ENCODE results near the gene FLRT1.
A peak's percentile ranks its signal among the peaks of the same experiment; 100 is the strongest.

The FLRT1 gene

GRCh38 chr11:64035576-64035975, at the start of gene FLRT1:
FLRT1 (plus strand) TSS chr11:64035931; CDS start chr11:64116268, 80,337 bp downstream.
- DNase-seq (ENCODE audit: low read depth): no peak

GRCh38 chr11:63986156-63986931, 49.4 kb upstream of the FLRT1 start, which contains the start of gene OTUB1:
OTUB1 (plus strand) TSS chr11:63986438; CDS start chr11:63986457, 19 bp downstream.
- peak; percentile 89 for DNase-seq (ENCODE audit: low read depth)

GRCh38 chr11:63986932-63987513, 48.7 kb upstream of the FLRT1 start:
- no peak for DNase-seq (ENCODE audit: low read depth)

- no peak for DNase-seq (ENCODE audit: low read depth)
These were observed 44.2 kb upstream of the FLRT1 start for GRCh38 chr11:63991558-63991957.

- DNase-seq (ENCODE audit: low read depth): no peak
These were observed 42.6 kb upstream of the FLRT1 start for GRCh38 chr11:63993100-63993499.

- DNase-seq (ENCODE audit: low read depth): no peak
These were observed 41.7 kb upstream of the FLRT1 start for GRCh38 chr11:63993993-63994392.

GRCh38 chr11:63996512-63996911, 39.2 kb upstream of the FLRT1 start:
- DNase-seq (ENCODE audit: low read depth): no peak

- no peak for DNase-seq (ENCODE audit: low read depth)
These were observed 38.5 kb upstream of the FLRT1 start for GRCh38 chr11:63997104-63997700.

GRCh38 chr11:63997801-63998337, 37.9 kb upstream of the FLRT1 start:
- DNase-seq (ENCODE audit: low read depth): no peak

GRCh38 chr11:63998558-63999348, 37.0 kb upstream of the FLRT1 start:
- no peak for DNase-seq (ENCODE audit: low read depth)

GRCh38 chr11:63999349-64000025, 36.2 kb upstream of the FLRT1 start:
- DNase-seq (ENCODE audit: low read depth): no peak

GRCh38 chr11:64000026-64000739, 35.5 kb upstream of the FLRT1 start:
- peak; percentile 59 for DNase-seq (ENCODE audit: low read depth)

GRCh38 chr11:64000740-64001483, 34.8 kb upstream of the FLRT1 start:
- no peak for DNase-seq (ENCODE audit: low read depth)

GRCh38 chr11:64001484-64002420, 34.0 kb upstream of the FLRT1 start:
- DNase-seq (ENCODE audit: low read depth): no peak

GRCh38 chr11:64003807-64004589, 31.7 kb upstream of the FLRT1 start:
- peak; percentile 42 for DNase-seq (ENCODE audit: low read depth)

- DNase-seq (ENCODE audit: low read depth): no peak
These were observed 31.1 kb upstream of the FLRT1 start for GRCh38 chr11:64004590-64004984.

- DNase-seq (ENCODE audit: low read depth): no peak
These were observed 30.0 kb upstream of the FLRT1 start for GRCh38 chr11:64005691-64006090.

GRCh38 chr11:64006398-64006797, 29.3 kb upstream of the FLRT1 start:
- DNase-seq (ENCODE audit: low read depth): no peak
